IgD-negative memory B cell (primary cell): ENCODE measurements around the gene JMY. TPM values are rescaled to one million over a fixed set of nuclear protein-coding genes. Genes with fewer than 3 reads are reported as not detected.

Source experiments
- H3K27ac Mint-ChIP-seq, 3 donors: one replicate each; pipeline ENCODE4 v1.8.0; 2020 to 2022; ENCODE audit warnings: mild to moderate bottlenecking in 3 of 3, mixed read lengths in 3 of 3, moderate library complexity in 1 of 3
- H3K27me3 Mint-ChIP-seq: one replicate; pipeline ENCODE4 v1.8.0; 2021; ENCODE audit warnings: mixed read lengths
- H3K36me3 Mint-ChIP-seq: one replicate; pipeline ENCODE4 v1.8.0; 2020; ENCODE audit warnings: mild to moderate bottlenecking, mixed read lengths
- H3K4me1 Mint-ChIP-seq, 3 donors: one replicate each; pipeline ENCODE4 v1.8.0; 2020 to 2022; ENCODE audit warnings: mixed read lengths in 3 of 3, mild to moderate bottlenecking in 1 of 3
- H3K4me3 Mint-ChIP-seq, 4 donors: one replicate each; pipeline ENCODE4 v1.8.0; 2020 to 2022; ENCODE audit warnings: mild to moderate bottlenecking in 4 of 4, mixed read lengths in 4 of 4, moderate library complexity in 3 of 4
- H3K9me3 Mint-ChIP-seq, 3 donors: one replicate each; pipeline ENCODE4 v1.8.0; 2020 to 2021; ENCODE audit warnings: mixed read lengths in 3 of 3, mild to moderate bottlenecking in 1 of 3
- polyA plus RNA-seq: library from polyadenylated mRNA; unstranded; fragments of 300-500 nt; fragmentation: Illumina TruSeq; gene quantifications from one replicate; pipeline ENCODE4 v1.2.3, GENCODE V29; 2021

The JMY gene, protein sequence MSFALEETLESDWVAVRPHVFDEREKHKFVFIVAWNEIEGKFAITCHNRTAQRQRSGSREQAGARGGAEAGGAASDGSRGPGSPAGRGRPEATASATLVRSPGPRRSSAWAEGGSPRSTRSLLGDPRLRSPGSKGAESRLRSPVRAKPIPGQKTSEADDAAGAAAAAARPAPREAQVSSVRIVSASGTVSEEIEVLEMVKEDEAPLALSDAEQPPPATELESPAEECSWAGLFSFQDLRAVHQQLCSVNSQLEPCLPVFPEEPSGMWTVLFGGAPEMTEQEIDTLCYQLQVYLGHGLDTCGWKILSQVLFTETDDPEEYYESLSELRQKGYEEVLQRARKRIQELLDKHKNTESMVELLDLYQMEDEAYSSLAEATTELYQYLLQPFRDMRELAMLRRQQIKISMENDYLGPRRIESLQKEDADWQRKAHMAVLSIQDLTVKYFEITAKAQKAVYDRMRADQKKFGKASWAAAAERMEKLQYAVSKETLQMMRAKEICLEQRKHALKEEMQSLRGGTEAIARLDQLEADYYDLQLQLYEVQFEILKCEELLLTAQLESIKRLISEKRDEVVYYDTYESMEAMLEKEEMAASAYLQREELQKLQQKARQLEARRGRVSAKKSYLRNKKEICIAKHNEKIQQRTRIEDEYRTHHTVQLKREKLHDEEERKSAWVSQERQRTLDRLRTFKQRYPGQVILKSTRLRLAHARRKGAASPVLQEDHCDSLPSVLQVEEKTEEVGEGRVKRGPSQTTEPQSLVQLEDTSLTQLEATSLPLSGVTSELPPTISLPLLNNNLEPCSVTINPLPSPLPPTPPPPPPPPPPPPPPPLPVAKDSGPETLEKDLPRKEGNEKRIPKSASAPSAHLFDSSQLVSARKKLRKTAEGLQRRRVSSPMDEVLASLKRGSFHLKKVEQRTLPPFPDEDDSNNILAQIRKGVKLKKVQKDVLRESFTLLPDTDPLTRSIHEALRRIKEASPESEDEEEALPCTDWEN
- 4.6 TPM for polyA plus RNA-seq

DNA sequence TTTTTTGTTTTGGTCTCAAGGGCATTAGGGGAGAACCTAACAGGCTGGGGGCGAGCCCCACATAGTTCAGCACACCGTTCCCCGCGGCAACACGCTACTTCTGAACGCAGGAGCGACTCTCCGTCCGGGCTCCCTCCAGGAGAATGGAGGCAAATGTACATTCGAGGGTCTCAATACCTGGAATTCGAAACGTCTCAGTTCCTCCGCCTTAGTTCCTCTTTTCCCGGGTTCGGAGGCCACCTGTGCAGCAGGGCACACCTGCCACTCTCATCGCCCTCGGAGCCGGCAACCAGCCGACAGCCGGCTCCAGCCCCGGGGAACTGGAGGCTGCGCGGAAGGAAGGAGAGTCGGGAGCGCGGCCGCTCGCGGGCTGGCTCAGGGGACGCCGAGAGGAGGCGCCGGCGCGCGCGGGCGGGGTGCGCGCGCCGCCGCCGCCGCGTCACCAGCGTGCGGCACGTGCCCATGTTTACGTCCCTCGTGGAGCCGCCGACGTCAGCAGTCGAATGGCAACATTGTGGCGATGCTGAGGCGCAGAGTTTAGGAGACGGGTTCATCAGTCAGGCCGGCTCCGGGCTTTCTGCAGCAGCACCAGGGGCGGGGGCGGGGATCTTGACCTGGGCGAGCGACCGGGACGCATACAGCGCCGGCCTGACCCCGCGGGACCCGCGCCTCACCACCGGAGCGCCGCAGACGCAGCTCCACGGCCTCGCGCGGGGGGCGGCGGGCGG lies at the start of gene JMY:
Gene JMY (plus strand): TSS at position 498 of the 728 bp plus-strand sequence. CDS start 520 bp downstream, outside the sequence.
- Mint-ChIP-seq H3K27ac (peak within 1 kb of the TSS; percentile 96 to 99 (median 99)), H3K4me3 (peak within 1 kb of the TSS; percentile 91 to 98 (median 97)), H3K4me1 (peaks cover 20 to 29% (median 24%) of the 10 kb centered on the region in 3 donors), H3K36me3 (no peaks in the 10 kb centered on the region), H3K27me3 (no peaks in the 10 kb centered on the region), H3K9me3 (no peaks in the 10 kb centered on the region)

DNA sequence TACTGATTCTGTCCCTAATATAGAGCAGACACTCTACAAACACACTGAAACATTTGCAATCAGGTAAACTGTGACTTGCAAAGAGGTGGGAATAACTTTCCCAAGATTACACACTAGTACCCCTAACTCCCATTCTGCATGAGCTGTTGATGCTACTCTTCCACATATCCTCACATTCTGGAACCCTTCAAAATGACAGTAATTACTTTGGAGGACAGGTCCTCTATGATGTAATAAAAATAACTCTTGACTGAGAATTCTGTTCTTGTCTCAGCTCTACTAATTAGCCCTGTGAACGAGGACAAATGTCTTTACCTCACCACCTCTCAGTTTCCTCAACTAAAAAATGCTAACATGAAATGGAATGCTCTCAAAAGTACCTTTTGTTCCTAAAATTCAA lies 49.5 kb upstream of the JMY start:
- Mint-ChIP-seq H3K27ac (no peak overlapping the region), H3K27me3 (no peaks in the 10 kb centered on the region)

DNA sequence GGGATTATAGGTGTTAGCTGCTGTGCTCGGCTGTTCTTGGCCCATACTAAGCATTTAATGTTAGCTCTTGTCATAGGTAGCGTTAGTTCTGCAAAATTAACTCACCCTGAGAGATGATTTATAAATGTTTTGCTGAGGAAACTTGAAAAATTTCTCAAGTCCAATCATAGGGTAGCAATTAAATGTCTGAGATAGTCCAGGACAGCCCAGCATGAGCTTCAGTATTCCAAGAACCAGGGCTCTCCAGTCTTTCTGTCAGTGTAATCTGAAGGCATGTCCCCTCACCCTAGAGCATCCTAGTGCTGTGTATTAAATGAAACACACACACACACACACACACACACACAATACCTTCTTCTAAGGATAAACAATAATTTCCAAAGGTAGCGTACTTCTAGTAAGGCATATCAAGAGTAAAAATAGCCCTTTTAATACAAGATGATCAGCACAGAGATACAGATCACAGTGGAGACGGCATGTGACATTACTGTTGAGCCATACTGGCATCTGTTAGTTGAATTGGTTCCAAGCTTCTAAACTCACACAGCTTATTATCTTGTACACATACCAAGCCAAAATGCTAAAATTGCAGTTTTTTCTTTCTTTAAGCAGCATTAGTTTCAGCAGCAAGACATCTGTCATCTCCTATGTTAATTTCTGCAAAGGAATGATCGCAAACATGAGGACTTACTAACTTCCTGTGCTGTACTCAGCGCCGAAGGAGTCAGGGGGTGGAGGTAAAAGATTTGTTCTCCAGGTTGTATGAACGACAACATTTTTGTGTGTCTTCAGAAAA lies 46.3 kb upstream of the JMY start:
- Mint-ChIP-seq H3K4me1 (no peaks in the 10 kb centered on the region), H3K4me3 (no peak overlapping the region), H3K9me3 (no peaks in the 10 kb centered on the region), H3K36me3 (no peaks in the 10 kb centered on the region), H3K27me3 (no peaks in the 10 kb centered on the region), H3K27ac (no peak overlapping the region)

More for the DNA sequence above, 49.5 kb upstream of the JMY start:
- Mint-ChIP-seq H3K36me3 (no peaks in the 10 kb centered on the region), H3K9me3 (no peaks in the 10 kb centered on the region), H3K4me1 (no peaks in the 10 kb centered on the region), H3K4me3 (no peak overlapping the region)

DNA sequence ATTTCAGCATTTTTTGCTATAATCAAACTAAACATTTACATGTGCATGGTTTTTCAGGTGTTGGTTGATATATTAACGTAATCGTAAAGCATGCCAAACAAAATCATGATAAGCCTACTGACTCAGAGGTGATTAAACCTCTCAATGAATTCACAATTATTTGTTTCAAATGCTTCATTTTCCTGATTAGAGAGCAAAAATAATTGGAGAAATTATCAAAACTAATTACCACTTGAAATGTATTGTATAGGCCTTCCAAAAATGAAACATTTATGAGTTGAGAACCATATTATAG lies 45.7 kb upstream of the JMY start:
- no peaks in the 10 kb centered on the region for H3K27me3 Mint-ChIP-seq
- no peaks in the 10 kb centered on the region for H3K36me3 Mint-ChIP-seq
- no peak overlapping the region for H3K27ac Mint-ChIP-seq
- H3K4me3 Mint-ChIP-seq = no peak overlapping the region
- H3K9me3 Mint-ChIP-seq = no peaks in the 10 kb centered on the region
- H3K4me1 Mint-ChIP-seq = no peaks in the 10 kb centered on the region

DNA sequence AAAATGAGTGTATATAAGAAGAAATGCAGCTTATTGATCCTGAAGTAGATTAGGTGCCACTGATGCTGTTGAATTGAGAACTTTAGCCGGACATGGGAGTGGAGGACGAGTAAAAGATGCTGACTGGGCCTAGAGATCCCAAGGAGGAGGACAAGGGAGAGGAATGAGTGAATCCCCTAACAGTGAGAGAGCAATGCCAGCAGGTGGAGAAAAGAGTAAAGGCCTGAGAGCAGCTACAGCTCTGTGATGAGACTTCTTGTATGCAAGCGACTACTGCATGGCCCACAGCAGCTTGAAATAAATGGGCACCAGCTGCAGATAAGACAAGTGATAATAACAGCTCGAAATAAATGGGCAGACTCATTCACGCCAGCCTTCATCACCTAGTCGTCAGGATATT lies 44.5 kb upstream of the JMY start:
- Mint-ChIP-seq H3K4me3 (no peak overlapping the region), H3K27ac (peak overlapping the region in 1 of 3 donors; percentile 48), H3K36me3 (no peaks in the 10 kb centered on the region), H3K4me1 (no peaks in the 10 kb centered on the region), H3K9me3 (no peaks in the 10 kb centered on the region), H3K27me3 (no peaks in the 10 kb centered on the region)

DNA sequence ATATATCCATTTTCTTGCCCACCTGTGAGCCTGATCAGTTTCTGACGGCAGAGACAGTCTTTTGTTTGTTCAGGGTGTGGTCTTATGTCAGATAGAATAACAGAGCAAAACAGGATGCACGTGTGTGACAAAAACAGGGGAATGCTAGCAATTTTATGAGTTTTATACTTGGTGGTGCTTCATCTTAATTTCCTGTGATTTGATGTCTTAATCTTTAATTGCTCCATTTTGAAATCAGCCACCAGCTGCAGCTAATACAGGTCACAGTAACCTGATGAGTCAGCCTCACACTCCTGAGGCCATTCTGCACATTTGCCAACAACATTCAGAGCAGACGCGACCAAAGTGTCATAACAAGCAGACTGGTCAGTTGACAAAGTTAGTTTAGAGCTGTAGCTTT lies 42.3 kb upstream of the JMY start:
- H3K4me1 Mint-ChIP-seq = no peaks in the 10 kb centered on the region
- H3K27me3 Mint-ChIP-seq = no peaks in the 10 kb centered on the region
- no peak overlapping the region for H3K27ac Mint-ChIP-seq
- H3K9me3 Mint-ChIP-seq = no peaks in the 10 kb centered on the region
- H3K4me3 Mint-ChIP-seq = no peak overlapping the region
- H3K36me3 Mint-ChIP-seq = no peaks in the 10 kb centered on the region

DNA sequence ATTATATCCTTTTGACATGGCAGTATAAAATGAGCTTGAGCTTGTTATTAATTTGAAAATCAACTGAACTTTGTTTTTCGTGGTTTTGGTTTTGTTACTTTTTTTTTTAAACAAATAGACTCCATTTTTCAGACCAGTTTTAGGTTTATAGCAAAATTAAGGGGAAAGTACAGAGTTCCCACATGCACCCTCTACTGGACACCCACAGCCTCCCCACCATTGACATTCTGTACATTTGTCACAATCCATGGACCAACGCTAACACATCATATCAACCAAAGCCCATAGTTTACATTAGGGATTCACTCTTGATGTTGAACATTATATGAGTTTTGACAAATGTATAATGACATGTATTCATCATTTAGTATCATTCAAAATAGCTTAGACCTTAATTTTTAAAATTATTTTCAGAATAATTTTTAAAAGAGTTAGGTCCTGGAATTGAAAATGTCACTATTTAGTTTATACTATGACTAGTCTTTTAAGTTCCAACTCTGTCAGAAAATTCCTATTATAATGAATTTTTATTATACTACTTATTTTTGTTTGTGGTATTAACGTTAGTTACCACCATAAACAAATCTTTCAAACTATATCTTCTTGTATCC lies 35.3 kb upstream of the JMY start:
- Mint-ChIP-seq H3K4me3 (no peak overlapping the region), H3K4me1 (peaks cover 0 to 1% (median 0%) of the 10 kb centered on the region in 3 donors), H3K36me3 (no peaks in the 10 kb centered on the region), H3K27ac (no peak overlapping the region), H3K27me3 (no peaks in the 10 kb centered on the region), H3K9me3 (no peaks in the 10 kb centered on the region)

DNA sequence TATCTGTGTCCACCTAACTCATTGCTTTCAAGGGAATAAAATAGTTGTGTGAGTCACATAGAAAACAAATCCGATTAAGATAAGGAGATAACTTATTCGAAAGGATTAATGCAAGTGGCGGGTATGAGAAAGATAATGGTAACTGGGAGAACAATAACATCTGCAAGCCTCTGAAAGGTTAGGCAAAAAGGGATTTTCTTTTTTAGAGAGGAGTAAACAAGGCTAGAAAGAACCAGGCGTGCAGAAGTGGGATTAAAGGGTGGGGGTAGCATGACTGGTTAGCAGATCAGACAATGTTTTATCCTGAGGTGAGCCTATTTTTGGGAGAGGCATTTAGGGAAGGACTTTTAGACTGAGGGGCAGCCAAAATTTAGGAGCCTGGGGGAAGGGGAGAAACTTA lies 34.7 kb upstream of the JMY start:
- Mint-ChIP-seq H3K27ac (no peak overlapping the region), H3K27me3 (no peaks in the 10 kb centered on the region), H3K4me1 (peaks cover 0 to 1% (median 0%) of the 10 kb centered on the region in 3 donors), H3K4me3 (peak overlapping the region in 1 of 4 donors; percentile 51), H3K9me3 (no peaks in the 10 kb centered on the region), H3K36me3 (no peaks in the 10 kb centered on the region)

DNA sequence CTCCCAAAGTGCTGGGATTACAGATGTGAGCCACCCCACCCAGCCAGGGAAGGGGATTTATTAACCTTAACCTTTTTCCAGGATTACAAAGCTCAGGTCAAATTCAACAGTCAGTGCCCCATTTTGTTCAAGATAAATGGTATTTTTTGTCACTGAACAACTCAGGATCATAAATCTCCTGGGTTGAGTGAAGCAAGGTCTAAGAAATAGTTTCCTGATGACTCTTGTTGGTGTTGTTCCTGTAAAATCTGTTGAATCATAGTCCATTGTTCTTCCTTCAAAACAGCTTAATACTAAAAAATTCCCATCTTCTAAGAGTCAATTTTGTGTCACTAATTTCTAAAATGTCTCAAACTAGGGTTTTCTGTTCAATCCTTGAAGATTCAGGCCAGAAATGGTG lies 33.9 kb upstream of the JMY start:
- Mint-ChIP-seq H3K4me1 (peaks cover 0 to 1% (median 0%) of the 10 kb centered on the region in 3 donors), H3K27me3 (no peaks in the 10 kb centered on the region), H3K36me3 (no peaks in the 10 kb centered on the region), H3K9me3 (no peaks in the 10 kb centered on the region), H3K27ac (no peak overlapping the region), H3K4me3 (no peak overlapping the region)

DNA sequence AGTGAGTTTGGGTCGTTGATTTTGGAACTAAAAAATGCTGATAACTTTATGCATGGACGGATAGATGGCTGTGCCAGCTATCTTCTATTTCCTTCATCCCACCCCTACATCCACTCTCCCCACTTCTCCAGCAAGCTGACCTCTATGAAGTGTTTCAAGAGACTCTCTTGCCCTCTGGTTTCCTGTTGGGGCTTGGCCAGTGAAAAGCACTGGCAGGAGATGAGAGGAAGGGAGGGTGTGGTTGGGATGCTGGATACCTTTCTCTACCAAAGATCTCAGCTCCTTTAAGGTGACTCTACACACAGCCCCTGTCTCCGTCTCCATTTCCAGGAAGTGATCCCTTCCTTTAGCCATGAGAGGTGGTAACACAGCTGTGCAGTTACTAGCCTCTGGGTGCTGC lies 30.0 kb upstream of the JMY start:
- no peaks in the 10 kb centered on the region for H3K4me1 Mint-ChIP-seq
- no peaks in the 10 kb centered on the region for H3K36me3 Mint-ChIP-seq
- H3K27me3 Mint-ChIP-seq = no peaks in the 10 kb centered on the region
- no peaks in the 10 kb centered on the region for H3K9me3 Mint-ChIP-seq
- no peak overlapping the region for H3K4me3 Mint-ChIP-seq
- H3K27ac Mint-ChIP-seq = no peak overlapping the region

DNA sequence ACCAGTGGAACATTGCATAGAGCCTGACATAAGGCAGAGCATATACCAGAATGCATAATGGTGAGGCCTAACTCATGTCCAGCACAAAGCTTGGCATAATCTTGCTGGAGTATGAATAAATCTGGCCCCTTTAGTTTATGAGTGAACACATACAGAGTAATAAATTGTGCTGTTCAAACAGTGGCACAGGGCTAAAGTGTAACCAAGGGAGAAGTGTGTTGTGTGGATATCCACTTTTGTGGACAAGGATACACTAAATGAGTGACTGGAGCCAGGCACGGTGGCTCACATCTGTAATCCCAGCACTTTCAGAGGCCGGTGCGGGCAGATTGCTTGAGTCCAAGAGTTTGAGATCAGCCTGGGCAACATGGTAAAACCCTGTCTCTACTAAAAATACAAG lies 29.4 kb upstream of the JMY start:
- Mint-ChIP-seq H3K4me1 (no peaks in the 10 kb centered on the region), H3K4me3 (peak overlapping the region in 1 of 4 donors; percentile 25), H3K36me3 (no peaks in the 10 kb centered on the region), H3K27ac (no peak overlapping the region), H3K27me3 (no peaks in the 10 kb centered on the region), H3K9me3 (no peaks in the 10 kb centered on the region)

DNA sequence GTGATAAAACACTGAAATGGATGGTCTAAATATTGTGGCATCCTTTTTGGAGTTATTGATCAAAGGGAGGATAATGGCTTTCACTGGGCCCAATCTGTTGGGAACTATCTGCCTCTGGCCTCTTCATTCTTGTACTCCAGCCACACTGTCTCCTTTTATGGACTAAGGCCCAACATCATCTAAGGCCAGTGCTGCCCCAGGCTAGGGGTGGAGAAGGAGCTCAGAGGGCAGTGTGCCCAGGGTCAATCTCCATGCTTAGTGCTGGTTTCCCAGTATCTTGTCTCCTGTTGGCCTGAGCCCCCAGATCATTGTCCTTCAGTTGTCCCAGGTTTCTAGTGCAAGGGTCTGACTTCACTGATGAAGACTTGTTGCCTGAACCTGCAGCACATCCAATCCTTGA lies 26.4 kb upstream of the JMY start:
- no peaks in the 10 kb centered on the region for H3K4me1 Mint-ChIP-seq
- H3K27me3 Mint-ChIP-seq = no peaks in the 10 kb centered on the region
- H3K27ac Mint-ChIP-seq = no peak overlapping the region
- H3K36me3 Mint-ChIP-seq = peaks cover 2% of the 10 kb centered on the region
- H3K4me3 Mint-ChIP-seq = no peak overlapping the region
- H3K9me3 Mint-ChIP-seq = no peaks in the 10 kb centered on the region

DNA sequence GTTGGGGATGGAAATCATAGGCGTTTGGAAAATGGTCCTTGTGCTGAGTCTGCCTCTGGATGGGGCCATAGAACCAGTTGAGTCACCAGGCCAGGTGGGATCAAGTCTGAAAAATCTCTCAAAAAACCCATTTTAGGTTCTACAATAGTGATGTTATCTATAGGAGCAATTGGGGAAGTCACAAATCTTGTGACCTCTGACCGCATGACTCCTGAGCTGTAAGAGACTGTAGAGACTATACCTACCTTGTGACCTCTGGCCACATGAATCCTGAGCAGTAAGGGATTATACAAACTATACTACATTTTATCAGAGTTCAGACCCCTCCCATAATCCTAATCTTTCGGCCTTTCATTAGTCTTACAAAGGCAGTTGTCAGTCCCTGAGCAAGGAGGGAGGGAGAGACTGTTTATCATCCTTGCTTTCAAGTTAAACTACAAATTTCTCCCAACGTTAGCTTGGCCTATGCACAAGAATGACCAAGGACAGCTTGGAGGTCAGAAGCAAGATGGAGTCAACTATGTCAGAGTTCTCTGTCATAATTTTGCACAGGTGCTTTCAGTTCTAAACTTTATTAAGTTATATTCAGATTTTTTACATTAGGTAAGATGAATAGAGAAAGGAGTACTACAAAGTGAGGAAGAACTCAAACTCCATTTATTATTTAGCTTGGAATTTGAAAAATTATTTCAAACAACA lies 11.5 kb upstream of the JMY start:
- Mint-ChIP-seq H3K27ac (no peak overlapping the region), H3K4me1 (peaks cover 0 to 3% (median 0%) of the 10 kb centered on the region in 3 donors), H3K9me3 (no peaks in the 10 kb centered on the region), H3K36me3 (peaks cover 6% of the 10 kb centered on the region), H3K27me3 (no peaks in the 10 kb centered on the region), H3K4me3 (no peak overlapping the region)
